ENCODE data around the gene SULT2B1.

Gene SULT2B1

GRCh38 chr19:48544856-48545750 is 6.9 kb upstream of the SULT2B1 start:
- CTCF ChIA-PET: no interaction called here
- H3K4me3 ChIP-seq (ENCODE audit: low read depth, low read length): no peak overlapping the region
- no peak for TF ChIP-seq CTCF (IDR thresholded peaks at IDR 0.05; ENCODE audit: insufficient read depth, low read length, missing control alignments)
- POLR2A ChIA-PET: no interaction called here
- DNase-seq (ENCODE audit: low read depth, low spot score): no peak

- ChIA-PET CTCF (no interaction called here), POLR2A (no interaction called here)
- DNase-seq (ENCODE audit: low read depth, low spot score): no peak
- no peak for TF ChIP-seq CTCF (IDR thresholded peaks at IDR 0.05; ENCODE audit: insufficient read depth, low read length, missing control alignments)
- no peak overlapping the region for H3K4me3 ChIP-seq (ENCODE audit: low read depth, low read length)
These were observed 4.2 kb upstream of the SULT2B1 start for GRCh38 chr19:48547722-48548121.

GRCh38 chr19:48548253-48548911 is 3.6 kb upstream of the SULT2B1 start:
- DNase-seq (ENCODE audit: low read depth, low spot score): no peak
- H3K4me3 ChIP-seq (ENCODE audit: low read depth, low read length): no peak overlapping the region
- CTCF ChIA-PET: interaction anchor here (1.6 kb wide), 1 partner anchor 59 kb away, joined by 4 read pairs; no protein-coding TSS in a partner anchor
- no peak for TF ChIP-seq CTCF (IDR thresholded peaks at IDR 0.05; ENCODE audit: insufficient read depth, low read length, missing control alignments)
- POLR2A ChIA-PET: no interaction called here

GRCh38 chr19:48549380-48549779 is 2.6 kb upstream of the SULT2B1 start:
- no peak for TF ChIP-seq CTCF (IDR thresholded peaks at IDR 0.05; ENCODE audit: insufficient read depth, low read length, missing control alignments)
- DNase-seq (ENCODE audit: low read depth, low spot score): no peak
- ChIA-PET CTCF (interaction anchor here (1.6 kb wide), 1 partner anchor 60 kb away, joined by 4 read pairs; no protein-coding TSS in a partner anchor), POLR2A (no interaction called here)
- H3K4me3 ChIP-seq (ENCODE audit: low read depth, low read length): no peak overlapping the region

- POLR2A ChIA-PET: no interaction called here
- DNase-seq (ENCODE audit: low read depth, low spot score): no peak
These were observed 692 bp downstream of the SULT2B1 start for GRCh38 chr19:48552406-48553322.

More at GRCh38 chr19:48552406-48553322, 692 bp downstream of the SULT2B1 start:
- H3K4me3 ChIP-seq (ENCODE audit: low read depth, low read length): no peak overlapping the region
- CTCF ChIA-PET: interaction anchor here (1.0 to 1.1 kb wide), 2 partner anchors 12 to 31 kb away, joined by 3 to 5 read pairs; no protein-coding TSS in a partner anchor
- TF ChIP-seq CTCF (IDR thresholded peaks at IDR 0.05; ENCODE audit: insufficient read depth, low read length, missing control alignments): no peak

Data from AG04449 (cell line).